ENCODE measurements around the gene TRIM32.

Gene TRIM32

GRCh38 chr9:116646661-116647514 lies 40.2 kb upstream of the TRIM32 start:
- TF ChIP-seq, protein P1, sequence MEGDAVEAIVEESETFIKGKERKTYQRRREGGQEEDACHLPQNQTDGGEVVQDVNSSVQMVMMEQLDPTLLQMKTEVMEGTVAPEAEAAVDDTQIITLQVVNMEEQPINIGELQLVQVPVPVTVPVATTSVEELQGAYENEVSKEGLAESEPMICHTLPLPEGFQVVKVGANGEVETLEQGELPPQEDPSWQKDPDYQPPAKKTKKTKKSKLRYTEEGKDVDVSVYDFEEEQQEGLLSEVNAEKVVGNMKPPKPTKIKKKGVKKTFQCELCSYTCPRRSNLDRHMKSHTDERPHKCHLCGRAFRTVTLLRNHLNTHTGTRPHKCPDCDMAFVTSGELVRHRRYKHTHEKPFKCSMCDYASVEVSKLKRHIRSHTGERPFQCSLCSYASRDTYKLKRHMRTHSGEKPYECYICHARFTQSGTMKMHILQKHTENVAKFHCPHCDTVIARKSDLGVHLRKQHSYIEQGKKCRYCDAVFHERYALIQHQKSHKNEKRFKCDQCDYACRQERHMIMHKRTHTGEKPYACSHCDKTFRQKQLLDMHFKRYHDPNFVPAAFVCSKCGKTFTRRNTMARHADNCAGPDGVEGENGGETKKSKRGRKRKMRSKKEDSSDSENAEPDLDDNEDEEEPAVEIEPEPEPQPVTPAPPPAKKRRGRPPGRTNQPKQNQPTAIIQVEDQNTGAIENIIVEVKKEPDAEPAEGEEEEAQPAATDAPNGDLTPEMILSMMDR (IDR thresholded peaks at IDR 0.05): peak; percentile 42
- H3K27ac ChIP-seq: peak overlapping the region in 1 of 2 donors; percentile 3
- no peak for DNase-seq (ENCODE audit: low spot score)
- H3K4me3 ChIP-seq: no peak overlapping the region

- no peak overlapping the region for H3K4me3 ChIP-seq
- TF ChIP-seq, protein P1 (IDR thresholded peaks at IDR 0.05): no peak
- DNase-seq (ENCODE audit: low spot score): no peak
- peak overlapping the region in 1 of 2 donors; percentile 3 for H3K27ac ChIP-seq
Observed at GRCh38 chr9:116647515-116647809, 39.6 kb upstream of the TRIM32 start.

- TF ChIP-seq, protein P1 (IDR thresholded peaks at IDR 0.05): no peak
- no peak for DNase-seq (ENCODE audit: low spot score)
- no peak overlapping the region for H3K27ac ChIP-seq
- no peak overlapping the region for H3K4me3 ChIP-seq
Observed at GRCh38 chr9:116653348-116654058, 33.6 kb upstream of the TRIM32 start.

GRCh38 chr9:116654059-116654355 lies 33.1 kb upstream of the TRIM32 start:
- Histone ChIP-seq H3K4me3 (no peak overlapping the region), H3K27ac (no peak overlapping the region)
- DNase-seq (ENCODE audit: low spot score): no peak
- TF ChIP-seq, protein P1 (IDR thresholded peaks at IDR 0.05): no peak

DNA sequence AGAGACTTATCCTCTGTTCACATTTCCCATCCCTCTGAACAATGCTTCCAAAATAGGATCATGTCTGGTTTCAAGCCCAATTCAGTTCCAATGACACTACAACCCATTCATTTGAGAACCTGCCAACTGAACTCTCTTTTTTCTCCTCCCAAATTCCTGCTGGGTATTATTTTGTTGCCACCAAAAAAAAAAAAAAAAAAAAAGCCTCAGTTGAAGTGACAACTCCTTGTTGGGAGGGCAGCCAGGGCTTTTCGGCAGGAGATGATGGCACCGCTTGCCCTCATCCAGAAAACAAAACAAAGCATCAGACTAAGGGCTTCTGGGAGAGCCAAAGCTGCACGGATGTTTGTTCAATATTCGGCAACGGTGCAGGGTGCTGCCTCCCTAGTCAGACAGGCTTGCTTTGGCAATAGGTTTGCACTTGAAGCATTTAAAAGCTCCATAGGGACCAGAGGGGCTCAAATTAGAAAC lies 30.6 kb upstream of the TRIM32 start:
- TF ChIP-seq, protein P1 (IDR thresholded peaks at IDR 0.05): no peak
- no peak for DNase-seq (ENCODE audit: low spot score)
- H3K4me3 ChIP-seq: no peak overlapping the region
- H3K27ac ChIP-seq: peak overlapping the region in 1 of 2 donors; percentile 60

DNA sequence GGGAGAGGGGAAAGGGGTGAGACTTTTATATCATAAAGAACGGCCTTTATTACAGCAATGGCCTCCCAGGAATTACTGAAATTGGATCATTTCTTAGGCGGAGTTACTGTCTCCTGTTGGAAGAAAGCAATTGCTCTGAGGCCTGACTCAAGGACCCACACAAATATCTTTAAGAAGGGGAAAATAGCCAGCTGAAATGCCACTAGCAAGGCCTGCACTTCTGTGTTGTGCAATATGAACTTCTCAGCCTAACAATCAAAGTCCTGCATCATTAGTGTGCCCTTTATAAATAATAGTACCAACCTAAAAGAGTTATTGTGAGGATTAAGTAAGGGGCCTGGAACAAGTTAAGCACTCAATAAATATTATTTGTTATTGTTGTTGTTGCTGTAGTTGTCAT lies 30.1 kb upstream of the TRIM32 start:
- DNase-seq (ENCODE audit: low spot score): no peak
- H3K27ac ChIP-seq: peak overlapping the region in 1 of 2 donors; percentile 60
- TF ChIP-seq, protein P1 (IDR thresholded peaks at IDR 0.05): no peak
- H3K4me3 ChIP-seq: no peak overlapping the region

GRCh38 chr9:116658265-116658664 lies 28.8 kb upstream of the TRIM32 start:
- H3K4me3 ChIP-seq: no peak overlapping the region
- H3K27ac ChIP-seq: no peak overlapping the region
- TF ChIP-seq, protein P1 (IDR thresholded peaks at IDR 0.05): no peak
- no peak for DNase-seq (ENCODE audit: low spot score)
